Activated CD8-positive, alpha-beta memory T cell treated with anti-CD3 and anti-CD28 coated beads, Interleukin-2, amount 50 U/mL, for 4 hours (primary cell): ENCODE measurements around the gene HBD.
"Not testable (repeated sequence)": the region's sequence is repeated elsewhere in the genome, so short reads cannot be mapped to it uniquely, and the experiment has no call there.

ENCODE experiments used
- DNase-seq: peaks from one replicate; pipeline ENCODE4 v3.0.0-alpha.2; 2020

Gene HBD

DNA sequence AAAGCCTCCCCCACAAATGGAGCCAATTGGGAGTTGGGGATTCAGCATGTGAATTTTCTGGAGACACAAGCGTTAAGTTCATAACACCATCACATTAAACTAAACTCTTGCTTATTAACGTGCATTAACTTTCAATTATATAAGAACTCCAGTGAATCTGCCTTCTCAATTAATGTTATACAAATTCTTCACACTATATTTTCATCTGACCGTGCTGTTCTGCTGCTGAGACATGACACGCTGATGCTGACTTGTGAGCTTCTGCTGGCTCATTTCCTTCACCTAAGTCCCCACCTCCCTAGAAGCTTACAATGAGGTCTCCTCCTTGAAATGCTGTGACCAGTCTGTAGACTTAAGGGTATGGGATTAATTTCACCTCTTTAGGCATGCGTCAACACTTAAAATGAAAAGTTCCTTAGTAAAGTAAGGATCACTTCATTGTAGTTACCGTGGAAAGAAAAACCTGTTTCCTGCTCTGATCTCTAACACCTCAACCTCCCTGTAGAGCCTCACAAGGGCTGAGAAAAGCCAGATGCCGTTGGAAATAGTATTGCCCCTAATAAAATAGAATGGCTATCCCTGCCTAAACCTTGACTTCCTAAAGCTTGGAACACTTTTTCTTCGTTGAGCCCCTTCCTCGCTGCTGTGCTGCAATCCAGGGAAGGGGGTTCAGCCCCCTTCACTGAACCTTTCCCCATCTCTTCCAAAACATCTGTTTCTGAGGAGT, 18.1 kb upstream of the HBD start:
- DNase-seq: no peak

DNA sequence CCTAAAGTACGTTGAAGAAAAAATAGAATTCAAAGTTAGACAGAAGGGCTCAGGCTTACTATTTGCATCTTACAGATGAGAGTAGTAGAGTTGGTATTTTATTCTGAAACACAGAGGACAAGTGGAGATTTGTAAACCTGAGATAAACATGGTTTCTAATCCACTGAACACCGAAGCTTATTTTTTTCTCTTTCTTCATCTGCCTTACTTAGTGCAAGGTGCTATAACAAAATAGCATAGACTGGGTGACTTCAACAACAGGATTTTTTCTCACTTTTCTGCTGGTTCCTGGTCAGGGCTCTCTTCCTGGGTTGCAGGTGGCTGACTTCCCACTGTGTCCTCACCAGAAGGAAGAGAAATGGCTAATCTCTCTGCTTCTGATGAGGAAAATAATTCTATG, 17.5 kb upstream of the HBD start:
- DNase-seq: no peak

DNA sequence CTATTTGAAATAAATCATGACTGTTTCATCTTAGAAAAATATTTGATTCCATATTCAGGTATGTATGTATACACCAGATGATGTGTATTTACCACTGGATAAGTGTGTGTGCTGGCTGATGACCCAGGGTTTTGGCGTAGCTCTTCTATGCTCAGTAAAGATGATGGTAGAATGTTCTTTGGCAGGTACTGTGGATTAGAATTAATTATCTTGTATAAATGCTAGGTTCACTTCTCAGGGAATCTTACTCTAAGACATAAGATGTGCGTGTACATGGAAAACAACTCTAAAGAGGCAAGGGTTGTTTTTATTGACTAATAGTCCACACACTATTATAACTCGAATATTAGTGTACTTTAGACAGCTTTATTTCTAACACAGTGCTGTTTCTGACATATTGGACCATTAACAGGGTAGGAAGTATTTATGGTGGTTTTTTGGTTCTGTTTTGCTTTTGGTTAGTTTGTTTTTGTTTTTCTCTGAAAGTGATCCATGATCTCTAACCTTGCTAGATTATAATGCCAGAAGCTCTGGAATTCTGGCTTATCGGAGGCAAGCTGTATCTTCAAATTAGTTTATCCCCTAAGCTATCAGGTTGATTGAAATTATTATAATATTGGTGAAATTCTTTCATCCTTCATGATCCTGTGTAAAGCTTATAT, 16.4 kb upstream of the HBD start:
- DNase-seq: no peak

DNA sequence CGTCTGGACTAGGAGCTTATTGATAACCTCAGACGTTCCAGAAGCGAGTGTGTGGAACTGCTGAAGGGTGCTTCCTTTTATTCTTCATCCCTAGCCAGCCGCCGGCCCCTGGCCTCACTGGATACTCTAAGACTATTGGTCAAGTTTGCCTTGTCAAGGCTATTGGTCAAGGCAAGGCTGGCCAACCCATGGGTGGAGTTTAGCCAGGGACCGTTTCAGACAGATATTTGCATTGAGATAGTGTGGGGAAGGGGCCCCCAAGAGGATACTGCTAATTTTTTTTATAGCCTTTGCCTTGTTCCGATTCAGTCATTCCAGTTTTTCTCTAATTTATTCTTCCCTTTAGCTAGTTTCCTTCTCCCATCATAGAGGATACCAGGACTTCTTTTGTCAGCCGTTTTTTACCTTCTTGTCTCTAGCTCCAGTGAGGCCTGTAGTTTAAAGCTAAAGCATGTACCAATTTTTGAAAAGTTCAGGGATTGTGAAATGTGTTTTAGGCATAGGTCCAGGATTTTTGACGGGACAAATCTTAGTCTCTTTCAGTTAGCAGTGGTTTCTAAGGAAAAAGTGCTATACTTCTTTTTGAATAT, 15.6 kb upstream of the HBD start, which contains the start of gene HBG1:
Gene HBG1, minus strand, starts transcription at position 51 of the 590 bp plus-strand sequence. CDS start 53 bp downstream, outside the sequence.
- not testable (repeated sequence) for DNase-seq

GRCh38 chr11:5248498-5248897, 14.2 kb upstream of the HBD start:
- DNase-seq: not testable (repeated sequence)

- no peak for DNase-seq
Observed at GRCh38 chr11:5247472-5248192, 13.3 kb upstream of the HBD start.

DNA sequence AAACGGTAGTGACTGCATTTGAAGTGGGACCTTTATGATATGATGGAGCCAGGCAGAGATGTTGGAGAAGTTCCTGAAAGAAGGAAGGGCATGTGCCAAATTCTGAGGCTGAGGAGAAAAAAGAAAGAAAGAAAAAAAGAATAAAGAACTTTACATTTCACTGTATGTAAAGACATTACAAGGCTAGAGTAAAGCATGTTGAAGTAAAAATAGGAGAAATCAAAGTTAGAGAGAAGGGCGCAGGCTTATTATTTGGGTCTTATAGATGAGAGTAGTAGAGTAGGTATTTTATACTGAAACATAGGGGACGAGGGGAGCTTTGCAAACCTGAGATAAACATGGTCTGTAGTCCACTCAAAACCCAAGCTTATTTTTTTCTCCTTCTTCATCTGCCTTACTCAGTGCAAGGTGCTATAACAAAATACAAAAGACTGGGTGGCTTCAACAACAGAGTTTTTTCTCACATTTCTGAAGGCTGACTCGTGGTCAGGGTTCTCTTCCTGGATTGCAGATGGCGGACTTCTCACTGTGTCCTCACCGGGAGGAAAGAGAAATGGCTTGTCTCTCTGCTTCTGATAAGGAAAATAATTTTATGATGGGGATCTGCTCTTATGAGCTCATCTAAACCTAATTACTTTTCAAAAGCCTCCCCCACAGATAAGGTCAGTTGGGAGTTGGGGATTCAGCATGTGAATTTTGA, 12.6 kb upstream of the HBD start:
- DNase-seq: no peak

DNA sequence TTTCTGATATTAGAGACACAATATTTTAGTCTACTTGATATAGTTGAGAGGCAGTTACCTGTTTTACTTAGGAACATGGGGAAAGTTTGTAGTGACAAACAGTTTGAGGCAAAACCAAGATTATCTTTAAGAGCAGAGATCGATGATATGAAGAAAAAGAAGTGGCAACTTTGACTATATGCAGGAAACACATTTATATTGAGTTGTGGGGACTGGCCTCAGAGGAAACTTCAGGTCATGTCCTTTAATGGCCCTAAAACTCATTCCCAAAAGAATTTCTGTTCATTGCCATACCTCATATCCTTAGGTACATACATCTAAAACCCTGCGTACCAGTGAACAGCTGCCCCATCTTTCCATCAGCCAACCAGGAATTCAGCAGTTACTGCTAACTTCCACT, 10.9 kb upstream of the HBD start:
- no peak for DNase-seq

DNA sequence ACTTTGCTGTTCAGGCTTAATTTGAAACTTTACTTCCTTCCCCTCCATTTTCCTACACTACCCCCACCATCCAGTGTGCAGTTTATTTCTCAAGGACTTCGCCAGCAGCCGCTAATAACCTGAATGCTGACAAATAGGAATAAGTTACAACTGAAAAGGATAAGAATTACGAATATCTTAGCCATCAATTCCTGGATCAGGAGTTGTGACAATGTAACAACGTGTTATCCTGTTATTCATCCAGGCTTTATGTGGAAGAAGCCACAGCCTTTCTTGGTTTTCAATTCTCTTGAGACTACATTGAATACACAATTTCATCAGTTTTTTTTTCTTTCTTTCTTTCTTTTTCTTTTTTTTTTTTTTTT, 9.5 kb upstream of the HBD start:
- DNase-seq: no peak

GRCh38 chr11:5242933-5243815, 8.9 kb upstream of the HBD start:
- no peak for DNase-seq

GRCh38 chr11:5242208-5242607, 7.9 kb upstream of the HBD start:
- no peak for DNase-seq

- DNase-seq: no peak
Observed at GRCh38 chr11:5241458-5241857, 7.2 kb upstream of the HBD start.

GRCh38 chr11:5240458-5240857, 6.2 kb upstream of the HBD start:
- no peak for DNase-seq

DNA sequence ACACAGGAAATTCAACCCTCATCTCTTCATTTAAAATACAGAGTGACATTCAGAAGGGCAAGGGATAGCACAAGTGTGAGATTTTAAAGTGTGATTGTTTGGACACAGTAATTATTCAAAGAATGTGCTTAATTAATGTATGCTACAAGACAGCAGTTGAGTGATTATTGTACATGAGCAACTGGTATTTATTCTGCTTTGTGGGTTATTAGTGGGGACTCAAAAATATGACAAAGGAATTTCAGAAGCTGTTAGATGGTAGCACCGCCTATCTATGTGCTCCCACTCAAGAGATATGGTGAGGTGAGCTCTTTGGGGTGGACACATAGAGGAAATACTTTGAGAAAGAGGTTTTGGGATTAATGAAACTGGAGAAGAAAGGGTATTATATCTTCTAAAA, 5.8 kb upstream of the HBD start:
- no peak for DNase-seq

GRCh38 chr11:5239046-5239445, 4.8 kb upstream of the HBD start:
- DNase-seq: no peak

DNA sequence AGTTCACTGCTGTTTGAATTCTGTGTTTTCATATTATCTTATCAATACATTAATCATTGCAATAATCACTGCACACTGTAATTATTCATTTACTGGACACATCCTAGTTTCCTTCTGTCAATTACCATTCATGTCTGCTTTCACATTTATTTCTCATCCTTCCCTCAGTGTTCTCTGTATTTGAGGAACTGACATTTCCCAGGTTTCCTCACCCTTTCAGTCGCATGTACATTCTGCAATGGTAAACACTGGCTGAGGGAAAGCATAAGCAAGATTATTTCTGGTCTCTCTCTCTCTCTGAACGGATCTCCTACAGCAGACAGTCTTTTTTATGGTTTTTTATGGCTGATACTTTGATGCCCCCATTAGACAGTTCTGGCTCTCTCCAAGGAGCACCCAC, 4.2 kb upstream of the HBD start:
- no peak for DNase-seq

GRCh38 chr11:5237420-5237819, 3.1 kb upstream of the HBD start:
- no peak for DNase-seq

GRCh38 chr11:5235364-5236095, 1.2 kb upstream of the HBD start:
- no peak for DNase-seq

GRCh38 chr11:5233307-5233706, 976 bp downstream of the HBD start:
- DNase-seq: no peak

DNA sequence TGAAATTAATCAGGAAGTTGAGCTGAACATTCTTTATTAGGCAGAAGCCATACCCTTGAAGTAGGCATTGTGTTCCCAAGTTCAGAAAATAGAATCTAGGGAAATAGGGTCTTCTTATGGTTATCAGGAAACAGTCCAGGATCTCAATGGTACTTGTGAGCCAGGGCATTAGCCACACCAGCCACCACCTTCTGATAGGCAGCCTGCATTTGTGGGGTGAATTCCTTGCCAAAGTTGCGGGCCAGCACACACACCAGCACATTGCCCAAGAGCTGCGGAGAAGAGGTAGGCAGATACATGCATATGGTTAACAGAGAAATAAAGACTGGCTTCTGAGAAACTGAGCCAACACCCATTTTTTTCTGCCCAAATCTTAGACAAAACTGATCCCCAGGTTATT, 1.5 kb downstream of the HBD start:
- DNase-seq: no peak

- DNase-seq: no peak
Observed at GRCh38 chr11:5232176-5232575, 2.1 kb downstream of the HBD start.
